Fibroblast of the conjunctiva (primary cell): ENCODE measurements around the gene CDHR2.
"Not testable (repeated sequence)": the region's sequence is repeated elsewhere in the genome, so short reads cannot be mapped to it uniquely, and the experiment has no call there.

ENCODE experiments used
- DNase-seq: peaks from one replicate; pipeline ENCODE4 v3.0.0-alpha.2; 2010; ENCODE audit warnings: low read depth

CDHR2 gene

GRCh38 chr5:176570044-176570443 lies 20.9 kb downstream of the CDHR2 start:
- DNase-seq: no peak

GRCh38 chr5:176573564-176574296 lies 24.6 kb downstream of the CDHR2 start:
- no peak for DNase-seq

GRCh38 chr5:176574297-176574591 lies 25.1 kb downstream of the CDHR2 start:
- no peak for DNase-seq

DNA sequence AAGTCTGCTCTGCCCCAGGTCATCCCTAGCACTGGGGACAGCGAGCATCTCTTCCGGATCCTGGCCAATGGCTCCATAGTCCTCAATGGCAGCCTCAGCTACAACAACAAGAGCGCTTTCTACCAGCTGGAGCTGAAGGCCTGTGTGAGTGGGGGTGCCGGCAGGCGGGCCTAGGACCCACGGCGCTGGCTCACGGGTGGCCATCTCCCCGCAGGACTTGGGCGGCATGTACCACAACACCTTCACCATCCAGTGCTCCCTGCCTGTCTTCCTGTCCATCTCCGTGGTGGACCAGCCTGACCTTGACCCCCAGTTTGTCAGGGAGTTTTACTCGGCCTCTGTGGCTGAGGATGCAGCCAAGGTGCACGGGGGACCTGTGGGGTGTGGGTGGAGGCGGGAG lies 25.9 kb downstream of the CDHR2 start:
- no peak for DNase-seq

DNA sequence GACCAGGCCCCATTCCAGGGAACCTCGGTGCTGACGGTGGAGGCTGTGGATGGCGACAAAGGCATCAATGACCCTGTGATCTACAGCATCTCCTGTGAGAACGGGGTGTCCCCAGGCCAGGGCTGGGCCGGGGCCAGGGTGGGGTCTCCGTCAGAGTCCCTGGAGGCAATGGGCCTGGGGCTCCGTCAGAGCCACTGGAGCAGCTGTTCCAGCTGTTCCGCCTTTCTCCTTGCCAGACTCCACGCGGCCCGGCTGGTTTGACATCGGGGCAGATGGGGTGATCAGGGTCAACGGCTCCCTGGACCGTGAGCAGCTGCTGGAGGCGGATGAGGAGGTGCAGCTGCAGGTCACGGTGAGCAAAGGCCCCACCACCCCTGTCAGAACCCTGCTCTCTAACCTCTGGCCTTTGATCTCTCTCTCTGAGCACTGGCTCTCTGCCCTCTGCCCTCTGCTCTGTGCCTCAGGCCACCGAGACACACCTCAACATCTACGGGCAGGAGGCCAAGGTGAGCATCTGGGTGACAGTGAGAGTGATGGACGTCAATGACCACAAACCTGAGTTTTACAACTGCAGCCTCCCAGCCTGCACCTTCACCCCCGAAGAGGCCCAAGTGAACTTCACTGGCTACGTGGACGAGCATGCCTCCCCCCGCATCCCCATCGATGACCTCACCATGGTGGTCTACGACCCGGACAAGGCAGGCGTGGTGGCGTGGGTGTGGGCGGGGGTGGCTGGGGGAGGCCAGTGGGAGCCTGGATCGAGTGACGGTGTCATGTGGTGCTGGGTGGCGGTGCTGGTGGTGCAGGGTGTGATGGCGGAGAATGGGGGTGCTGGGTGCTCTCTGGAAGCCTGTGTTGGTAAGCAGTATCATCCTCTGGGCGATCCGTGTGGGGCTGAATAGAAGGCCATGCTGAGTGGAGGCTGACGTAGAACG lies 26.6 kb downstream of the CDHR2 start:
- DNase-seq: no peak

DNA sequence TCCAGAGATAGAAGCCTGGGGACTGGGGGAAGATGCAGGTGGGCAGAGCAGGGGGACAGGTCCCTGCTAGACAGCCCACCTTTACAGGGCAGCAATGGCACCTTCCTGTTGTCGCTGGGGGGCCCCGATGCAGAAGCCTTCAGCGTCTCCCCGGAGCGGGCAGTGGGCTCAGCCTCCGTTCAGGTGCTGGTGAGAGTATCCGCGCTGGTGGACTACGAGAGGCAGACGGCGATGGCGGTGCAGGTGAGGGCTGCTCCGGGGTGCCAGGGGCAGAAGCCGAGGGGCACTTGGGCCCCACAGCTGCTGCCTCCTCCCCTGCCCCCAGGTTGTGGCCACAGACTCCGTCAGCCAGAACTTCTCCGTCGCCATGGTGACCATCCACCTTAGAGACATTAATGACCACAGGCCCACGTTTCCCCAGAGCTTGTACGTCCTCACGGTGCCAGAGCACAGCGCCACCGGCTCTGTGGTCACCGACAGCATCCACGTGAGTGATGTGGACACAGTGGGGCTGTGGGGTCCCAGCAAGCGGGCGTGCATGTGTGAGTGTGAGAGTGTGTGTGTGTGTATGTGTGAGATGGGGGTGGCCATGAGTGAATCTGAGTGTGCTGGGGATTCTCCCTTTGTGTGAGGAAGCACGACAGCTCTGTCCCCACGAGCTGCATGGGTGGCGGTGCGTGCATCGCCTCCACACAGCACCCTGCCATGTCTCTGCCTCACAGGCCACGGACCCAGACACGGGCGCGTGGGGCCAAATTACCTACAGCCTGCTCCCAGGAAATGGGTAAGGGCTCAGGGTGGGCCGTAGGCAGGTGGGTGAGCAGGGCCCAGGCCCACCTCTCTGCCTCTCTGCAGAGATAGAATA lies 28.4 kb downstream of the CDHR2 start:
- DNase-seq: no peak

DNA sequence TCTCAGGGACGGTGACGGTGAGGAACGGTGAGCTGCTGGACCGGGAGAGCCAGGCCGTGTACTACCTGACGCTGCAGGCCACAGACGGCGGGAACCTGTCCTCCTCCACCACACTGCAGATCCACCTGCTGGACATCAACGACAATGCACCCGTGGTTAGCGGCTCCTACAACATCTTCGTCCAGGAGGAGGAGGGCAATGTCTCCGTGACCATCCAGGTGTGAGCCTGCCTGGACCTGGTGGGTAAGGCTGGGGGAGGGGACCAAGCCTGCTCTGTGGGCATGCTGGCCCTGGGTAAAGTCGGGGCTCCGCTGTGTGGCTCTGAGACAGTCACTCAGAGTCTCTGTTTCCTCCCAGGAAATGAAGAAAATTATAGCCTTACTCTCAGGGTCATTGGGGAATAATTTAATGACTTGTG lies 29.3 kb downstream of the CDHR2 start:
- no peak for DNase-seq

DNA sequence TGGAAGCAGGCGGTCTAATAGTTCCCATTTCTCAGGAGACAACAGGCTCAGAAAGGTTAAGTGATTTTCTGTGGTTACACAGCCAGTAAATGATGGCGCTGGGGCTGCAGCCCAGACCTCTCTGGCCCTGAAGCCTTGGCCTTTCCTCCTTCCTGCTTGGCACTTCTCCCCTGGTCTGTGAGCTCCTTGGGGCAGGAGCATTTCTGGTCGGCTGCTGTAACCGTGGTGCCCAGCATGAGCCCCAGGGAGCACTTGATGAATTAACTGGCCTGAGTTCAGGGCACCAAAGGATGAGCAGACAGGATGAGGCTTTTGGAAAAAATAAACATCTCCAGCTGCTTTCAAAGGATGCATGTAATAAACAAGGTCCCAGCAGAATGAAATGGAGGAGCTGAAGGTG lies 30.2 kb downstream of the CDHR2 start:
- DNase-seq: no peak

GRCh38 chr5:176581361-176581760 lies 32.2 kb downstream of the CDHR2 start:
- DNase-seq: no peak

DNA sequence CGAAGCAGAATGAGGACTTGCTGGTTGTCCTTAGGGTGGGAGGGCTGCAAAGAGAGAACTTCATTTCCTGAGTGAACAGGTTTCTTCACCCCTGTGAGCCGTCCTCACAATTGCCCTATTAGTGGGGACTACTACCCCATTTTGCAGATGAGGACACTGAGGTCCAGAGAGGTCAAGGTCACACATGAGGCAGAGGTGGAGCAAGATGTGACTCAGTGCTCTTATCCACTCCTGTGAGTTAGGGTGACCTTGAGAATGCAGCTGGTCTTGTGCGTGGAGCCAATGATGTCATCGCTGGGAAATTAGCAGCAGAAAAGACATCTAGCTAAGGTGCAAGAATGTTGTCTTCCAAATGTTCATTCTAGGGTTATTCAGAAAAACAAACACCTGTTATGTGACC lies 33.9 kb downstream of the CDHR2 start:
- no peak for DNase-seq

GRCh38 chr5:176587398-176587797 lies 38.3 kb downstream of the CDHR2 start:
- DNase-seq: no peak

DNA sequence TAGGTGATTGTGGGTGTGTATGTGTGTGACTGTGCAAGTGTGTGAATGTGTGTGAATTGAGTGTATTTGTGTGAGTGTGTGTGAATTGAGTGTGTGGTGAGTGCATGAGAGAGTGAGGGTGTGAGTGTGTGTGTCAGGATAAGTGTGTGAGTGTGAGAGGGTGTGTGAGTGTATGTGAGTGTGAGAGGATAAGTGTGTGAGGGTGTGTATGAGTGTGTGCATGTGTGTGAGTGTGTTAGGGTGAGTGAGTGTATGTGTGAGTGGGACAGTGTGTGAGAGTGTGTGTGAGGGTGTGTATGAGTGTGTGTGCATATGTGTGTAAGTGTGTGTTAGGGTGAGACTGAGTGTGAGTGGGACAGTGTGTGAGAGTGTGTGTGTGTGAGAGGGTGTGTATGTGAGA lies 39.2 kb downstream of the CDHR2 start:
- DNase-seq: no peak

GRCh38 chr5:176589039-176589769 lies 40.1 kb downstream of the CDHR2 start:
- DNase-seq: no peak

GRCh38 chr5:176590035-176590717 lies 41.0 kb downstream of the CDHR2 start:
- DNase-seq: no peak

DNA sequence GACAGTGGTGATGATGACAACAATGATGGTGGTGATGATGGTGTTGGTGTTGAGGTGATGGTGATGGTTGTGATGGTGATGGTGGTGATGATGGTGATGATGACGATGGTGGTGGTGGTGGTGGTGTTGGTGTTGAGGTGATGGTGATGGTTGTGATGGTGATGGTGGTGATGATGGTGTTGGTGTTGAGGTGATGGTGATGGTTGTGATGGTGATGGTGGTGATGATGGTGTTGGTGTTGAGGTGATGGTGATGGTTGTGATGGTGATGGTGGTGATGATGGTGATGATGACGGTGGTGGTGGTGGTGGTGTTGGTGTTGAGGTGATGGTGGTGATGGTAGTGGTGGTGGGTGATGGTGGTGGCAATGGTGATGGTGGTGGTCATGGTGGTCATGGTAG lies 42.5 kb downstream of the CDHR2 start:
- not testable (repeated sequence) for DNase-seq

DNA sequence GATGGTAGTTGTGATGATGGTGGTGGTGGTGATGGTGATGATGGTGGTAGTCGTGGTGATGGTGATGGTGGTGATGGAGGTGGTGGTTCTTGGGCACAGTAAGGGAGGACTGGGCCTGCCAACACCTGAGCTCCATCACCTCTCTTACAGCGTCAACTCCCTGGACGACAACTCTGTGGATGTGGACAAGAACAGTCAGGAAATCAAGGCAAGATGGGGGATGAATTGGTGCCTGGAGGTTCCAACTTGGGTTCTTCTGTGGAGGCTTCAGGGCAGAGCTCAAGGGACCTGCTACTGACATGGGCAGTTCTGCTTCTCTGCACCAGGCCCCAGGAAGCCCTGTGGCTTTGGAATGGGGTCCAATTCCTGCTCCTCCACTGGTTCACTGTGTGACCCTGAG lies 43.4 kb downstream of the CDHR2 start:
- no peak for DNase-seq

DNA sequence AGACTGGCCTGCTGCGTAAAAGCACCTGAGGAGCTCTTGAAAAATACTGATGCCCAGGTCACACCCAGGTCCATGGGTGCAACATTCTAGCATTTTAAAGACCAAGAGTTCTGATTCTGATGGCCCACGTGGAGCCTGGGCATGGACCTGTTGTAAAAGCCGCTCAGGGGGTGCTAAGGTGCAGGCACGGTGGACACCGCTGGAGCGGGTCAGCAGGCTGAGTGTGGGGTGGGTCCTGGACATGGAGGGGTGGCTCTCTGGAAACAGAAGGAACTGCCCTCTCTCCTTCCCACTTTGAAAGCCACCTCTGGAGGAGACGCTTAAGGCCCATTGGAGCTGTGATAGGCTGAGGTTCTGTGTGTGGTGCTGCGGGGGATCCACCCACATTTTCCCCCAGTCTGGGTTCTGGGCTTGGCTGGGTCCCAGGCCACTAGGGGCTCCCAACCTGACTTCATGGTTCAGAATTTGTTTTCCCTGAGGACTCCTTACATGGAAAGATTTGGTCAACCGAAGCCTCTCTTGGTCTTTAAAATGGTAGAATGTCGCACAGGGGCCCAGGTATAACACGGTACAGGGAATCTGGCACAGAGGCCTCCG lies 44.2 kb downstream of the CDHR2 start:
- DNase-seq: no peak

DNA sequence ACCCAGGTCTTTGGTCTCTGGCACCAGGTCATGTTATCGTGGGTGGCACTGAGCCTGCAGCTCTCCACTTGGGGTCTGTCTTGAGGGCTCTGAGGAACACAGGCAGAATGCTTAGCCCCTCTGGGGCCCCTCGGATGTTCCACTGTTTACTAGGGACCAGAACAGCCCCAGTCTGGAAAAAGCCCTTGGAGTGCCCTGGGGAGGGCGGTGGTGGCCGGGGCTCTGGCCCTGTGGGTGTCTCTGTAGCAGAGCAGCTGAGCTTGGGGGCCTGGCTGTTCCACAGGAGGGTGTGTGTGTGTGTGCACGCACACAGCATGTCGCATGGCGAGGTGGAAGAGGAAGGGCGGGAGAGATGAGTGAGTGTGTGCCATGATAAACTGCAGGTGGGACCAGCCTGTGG lies 45.4 kb downstream of the CDHR2 start:
- DNase-seq: no peak

- DNase-seq: no peak
Measured at GRCh38 chr5:176595386-176595943, 46.3 kb downstream of the CDHR2 start.

DNA sequence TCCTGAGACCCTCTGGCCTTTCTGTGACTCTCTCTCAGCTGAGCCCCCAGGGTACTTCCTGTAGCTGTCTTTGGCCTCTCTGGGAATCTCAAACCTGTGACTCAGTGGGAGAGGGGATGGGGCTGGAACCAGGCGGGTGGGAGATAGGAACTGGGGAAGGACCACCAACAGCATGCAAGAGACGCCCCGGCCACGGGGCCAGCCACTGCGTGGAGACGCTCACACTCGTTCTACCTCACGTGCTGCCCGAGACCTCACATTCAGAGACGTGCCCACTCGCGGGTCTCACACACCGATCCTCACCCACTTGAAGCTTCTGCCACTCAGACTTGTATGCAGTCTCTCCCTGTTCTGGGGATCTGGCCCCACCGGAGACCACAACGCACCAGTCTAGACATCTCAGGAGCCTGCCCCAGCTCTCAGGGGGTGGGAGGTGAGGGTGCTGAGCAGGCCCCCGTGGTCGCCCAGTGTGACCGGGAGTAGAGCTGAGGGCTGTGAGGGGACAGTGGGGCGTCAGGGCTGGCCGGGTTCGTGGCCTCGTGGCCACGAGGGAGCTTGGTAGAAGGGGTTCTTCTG lies 47.0 kb downstream of the CDHR2 start:
- no peak for DNase-seq
